KMS-11 (cell line): ENCODE data around the gene TRRAP.

Experiments used
- H2AFZ ChIP-seq: fragments of 200-600 bp; sonication (generic); 2 replicates; pipeline ENCODE4 v1.6.1; 2016; ENCODE audit warnings: antibody characterized with exemption, mixed run types, low read depth
- H3K27ac ChIP-seq: fragments of 200-600 bp; sonication (generic); 2 replicates; pipeline ENCODE4 v1.6.1; 2016; ENCODE audit warnings: mild to moderate bottlenecking, mixed run types
- H3K27me3 ChIP-seq: fragments of 200-600 bp; sonication (generic); 2 replicates; pipeline ENCODE4 v1.6.1; 2017; ENCODE audit warnings: mild to moderate bottlenecking, low read depth, mixed run types, moderate library complexity; ENCODE audit not compliant: insufficient read depth
- H3K36me3 ChIP-seq: fragments of 200-600 bp; sonication (generic); 2 replicates; pipeline ENCODE4 v1.6.1; 2017; ENCODE audit warnings: mild to moderate bottlenecking, mixed run types; ENCODE audit not compliant: insufficient read depth
- H3K4me1 ChIP-seq: fragments of 200-600 bp; sonication (generic); 2 replicates; pipeline ENCODE4 v1.6.1; 2016; ENCODE audit warnings: mild to moderate bottlenecking, low read depth, mixed run types; ENCODE audit not compliant: poor library complexity, severe bottlenecking
- H3K4me2 ChIP-seq: fragments of 200-600 bp; sonication (generic); 2 replicates; pipeline ENCODE4 v1.7.0; 2016; ENCODE audit warnings: mild to moderate bottlenecking, mixed run types
- H3K4me3 ChIP-seq: fragments of 200-600 bp; sonication (generic); IDR thresholded peaks from 2 replicates; pipeline ENCODE4 v1.6.1; 2017; ENCODE audit warnings: low read depth, low read length, mixed read lengths; ENCODE audit not compliant: insufficient read depth
- H3K79me2 ChIP-seq: fragments of 200-600 bp; sonication (generic); 2 replicates; pipeline ENCODE4 v1.6.1; 2016; ENCODE audit warnings: low read depth, mixed run types; ENCODE audit not compliant: insufficient read depth
- H3K9ac ChIP-seq: fragments of 200-600 bp; sonication (generic); 2 replicates; pipeline ENCODE4 v1.6.1; 2016; ENCODE audit warnings: mild to moderate bottlenecking, mixed run types
- H4K20me1 ChIP-seq: fragments of 200-600 bp; sonication (generic); 2 replicates; pipeline ENCODE4 v1.6.1; 2016; ENCODE audit warnings: mild to moderate bottlenecking, mixed run types; ENCODE audit not compliant: insufficient read depth
- CTCF ChIP-seq: fragments of 200-600 bp; sonication (generic); conservative IDR thresholded peaks from 2 replicates; pipeline ENCODE4 v1.6.1; 2017; ENCODE audit warnings: low read depth, mild to moderate bottlenecking, antibody characterized with exemption, low read length, moderate library complexity, mixed read lengths

Gene TRRAP

GRCh38 chr7:98945852-98946251 is 67.5 kb downstream of the TRRAP start:
- Histone ChIP-seq H3K4me2 (no peak overlapping the region), H3K9ac (no peak overlapping the region), H3K4me3 (no peak overlapping the region), H3K4me1 (no peaks in the 10 kb centered on the region), H2AFZ (no peak overlapping the region), H4K20me1 (no peaks in the 10 kb centered on the region; the same call in 1 of the 2 replicates), H3K27ac (no peak overlapping the region), H3K27me3 (no peaks in the 10 kb centered on the region), H3K79me2 (peaks cover 28% of the 10 kb centered on the region; the same call in 1 of the 2 replicates), H3K36me3 (peaks cover 35% of the 10 kb centered on the region; the same call in 1 of the 2 replicates)
- TF ChIP-seq CTCF, result no peak

- Histone ChIP-seq H3K4me3 (no peak overlapping the region), H3K27ac (no peak overlapping the region), H2AFZ (no peak overlapping the region), H4K20me1 (no peaks in the 10 kb centered on the region; the same call in 1 of the 2 replicates), H3K9ac (no peak overlapping the region), H3K36me3 (peaks cover 35% of the 10 kb centered on the region; the same call in 1 of the 2 replicates), H3K4me1 (no peaks in the 10 kb centered on the region), H3K79me2 (peaks cover 28% of the 10 kb centered on the region; the same call in 1 of the 2 replicates), H3K4me2 (no peak overlapping the region), H3K27me3 (no peaks in the 10 kb centered on the region)
- TF ChIP-seq CTCF, result no peak
Measured at GRCh38 chr7:98946389-98946788, 68.1 kb downstream of the TRRAP start.

- H3K79me2 ChIP-seq, result peaks cover 19% of the 10 kb centered on the region; the same call in 1 of the 2 replicates
- H3K9ac ChIP-seq, result no peak overlapping the region
- H3K27ac ChIP-seq, result no peak overlapping the region
- H3K4me1 ChIP-seq, result no peaks in the 10 kb centered on the region
- no peak for TF ChIP-seq CTCF
- H3K27me3 ChIP-seq, result no peaks in the 10 kb centered on the region
- H2AFZ ChIP-seq, result no peak overlapping the region
- H3K4me2 ChIP-seq, result no peak overlapping the region
- H3K36me3 ChIP-seq, result peaks cover 49% of the 10 kb centered on the region; the same call in 1 of the 2 replicates
- H4K20me1 ChIP-seq, result no peaks in the 10 kb centered on the region; the same call in 1 of the 2 replicates
- no peak overlapping the region for H3K4me3 ChIP-seq
Measured at GRCh38 chr7:98949336-98950044, 71.2 kb downstream of the TRRAP start.

GRCh38 chr7:98955992-98956391 is 77.7 kb downstream of the TRRAP start:
- Histone ChIP-seq H3K4me2 (no peak overlapping the region), H3K79me2 (no peaks in the 10 kb centered on the region), H3K36me3 (peaks cover 42% of the 10 kb centered on the region; the same call in 1 of the 2 replicates), H4K20me1 (no peaks in the 10 kb centered on the region), H2AFZ (no peak overlapping the region), H3K27ac (no peak overlapping the region), H3K27me3 (no peaks in the 10 kb centered on the region), H3K4me3 (no peak overlapping the region), H3K9ac (no peak overlapping the region), H3K4me1 (no peaks in the 10 kb centered on the region)
- no peak for TF ChIP-seq CTCF
